ENCODE measurements around the gene GRIK4.

GRCh38 chr11:120928627-120929026, 417.1 kb downstream of the GRIK4 start:
- TF ChIP-seq ZNF274 (IDR thresholded peaks at IDR 0.05; ENCODE audit: low read depth, low read length): no peak
- no peak for TF ChIP-seq SUZ12 (IDR thresholded peaks at IDR 0.05; ENCODE audit: extremely low read depth, insufficient read depth, insufficient read length)
- no peak for TF ChIP-seq YY1 (IDR thresholded peaks at IDR 0.05; ENCODE audit: insufficient read depth, insufficient read length)

Measured in NT2/D1 (cell line).